H9 (cell line): ENCODE measurements around the gene BLVRB. TPM values are rescaled to one million over a fixed set of nuclear protein-coding genes. Genes with fewer than 3 reads are reported as not detected.

Experiments used
- DNase-seq: peaks from one replicate; pipeline ENCODE4 v3.0.0-alpha.2; 2017
- H2AFZ ChIP-seq: one replicate; pipeline ENCODE4 v1.6.1; 2013; ENCODE audit warnings: mild to moderate bottlenecking, low read length, control low read depth, moderate library complexity
- H2AK5ac ChIP-seq: 2 replicates; pipeline ENCODE4 v1.6.1; 2013; ENCODE audit warnings: low read length, control low read depth, mixed read lengths; ENCODE audit not compliant: insufficient read length
- H2BK120ac ChIP-seq: one replicate; pipeline ENCODE4 v1.6.1; 2013; ENCODE audit warnings: low read depth, mild to moderate bottlenecking, low read length, control low read depth, inconsistent platforms; ENCODE audit not compliant: poor library complexity, severe bottlenecking
- H2BK12ac ChIP-seq: 2 replicates; pipeline ENCODE4 v1.6.1; 2013; ENCODE audit warnings: low read length, control low read depth, mixed read lengths, low read depth; ENCODE audit not compliant: insufficient read length
- H2BK15ac ChIP-seq: 2 replicates; pipeline ENCODE4 v1.6.1; 2013; ENCODE audit warnings: low read depth, low read length, control low read depth
- H2BK20ac ChIP-seq: one replicate; pipeline ENCODE4 v1.6.1; 2013; ENCODE audit warnings: low read depth, mild to moderate bottlenecking, low read length, control low read depth, inconsistent platforms; ENCODE audit not compliant: poor library complexity, severe bottlenecking
- H2BK5ac ChIP-seq: 2 replicates; pipeline ENCODE4 v1.6.1; 2013; ENCODE audit warnings: low read length, control low read depth, mixed read lengths; ENCODE audit not compliant: insufficient read length
- H3K14ac ChIP-seq: 2 replicates; pipeline ENCODE4 v1.6.1; 2013; ENCODE audit warnings: low read length, control low read depth; ENCODE audit not compliant: insufficient read depth
- H3K18ac ChIP-seq: 2 replicates; pipeline ENCODE4 v1.6.1; 2013; ENCODE audit warnings: low read depth, mild to moderate bottlenecking, mixed read lengths, low read length, control low read depth; ENCODE audit not compliant: insufficient read length
- H3K23ac ChIP-seq: 2 replicates; pipeline ENCODE4 v1.6.1; 2013; ENCODE audit warnings: low read length, control low read depth, mixed read lengths, low read depth; ENCODE audit not compliant: insufficient read length
- H3K23me2 ChIP-seq: 2 replicates; pipeline ENCODE4 v1.6.1; 2013; ENCODE audit warnings: low read depth, mild to moderate bottlenecking, mixed read lengths, low read length, control low read depth; ENCODE audit not compliant: insufficient read length, poor library complexity, severe bottlenecking
- H3K27ac ChIP-seq: 2 replicates; pipeline ENCODE4 v1.5.1; 2013; ENCODE audit warnings: low read length, control low read depth, mixed read lengths, low read depth; ENCODE audit not compliant: insufficient read length
- H3K27me3 ChIP-seq: 2 replicates; pipeline ENCODE4 v1.6.1; 2013; ENCODE audit warnings: low read length, control low read depth, inconsistent platforms; ENCODE audit not compliant: insufficient read depth
- H3K4ac ChIP-seq: 2 replicates; pipeline ENCODE4 v1.6.1; 2013; ENCODE audit warnings: low read depth, mild to moderate bottlenecking, control low read depth, inconsistent platforms, low read length, moderate library complexity
- H3K4me1 ChIP-seq: 2 replicates; pipeline ENCODE4 v1.6.1; 2013; ENCODE audit warnings: low read length, control low read depth, inconsistent platforms; ENCODE audit not compliant: insufficient read depth
- H3K4me2 ChIP-seq: 2 replicates; pipeline ENCODE4 v1.6.1; 2013; ENCODE audit warnings: low read length, control low read depth, mixed read lengths; ENCODE audit not compliant: insufficient read length, insufficient read depth
- H3K56ac ChIP-seq: 2 replicates; pipeline ENCODE4 v1.6.1; 2013; ENCODE audit warnings: low read depth, mild to moderate bottlenecking, mixed read lengths, low read length, control low read depth; ENCODE audit not compliant: insufficient read length
- H3K79me1 ChIP-seq: 2 replicates; pipeline ENCODE4 v1.6.1; 2013; ENCODE audit warnings: low read depth, mild to moderate bottlenecking, moderate library complexity, low read length, control low read depth, inconsistent platforms; ENCODE audit not compliant: insufficient read depth, poor library complexity, severe bottlenecking
- H3K79me2 ChIP-seq: 2 replicates; pipeline ENCODE4 v1.6.1; 2013; ENCODE audit warnings: low read length, control low read depth, inconsistent platforms; ENCODE audit not compliant: insufficient read depth
- H3K9ac ChIP-seq: 2 replicates; pipeline ENCODE4 v1.6.1; 2013; ENCODE audit warnings: low read length, control low read depth, mixed read lengths; ENCODE audit not compliant: insufficient read length; ENCODE audit errors: extremely low read depth
- H3K9me3 ChIP-seq: one replicate; pipeline ENCODE4 v1.6.1; 2013; ENCODE audit warnings: low read depth, low read length, inconsistent platforms; ENCODE audit not compliant: control insufficient read depth
- H3T11ph ChIP-seq: one replicate; pipeline ENCODE4 v1.6.1; 2013; ENCODE audit warnings: mild to moderate bottlenecking, low read length, control low read depth, inconsistent platforms
- H4K20me1 ChIP-seq: one replicate; pipeline ENCODE4 v1.6.1; 2013; ENCODE audit not compliant: control insufficient read depth, insufficient read length, insufficient read depth
- H4K5ac ChIP-seq: 2 replicates; pipeline ENCODE4 v1.6.1; 2013; ENCODE audit warnings: low read depth, mild to moderate bottlenecking, mixed read lengths, low read length, control low read depth; ENCODE audit not compliant: insufficient read length
- H4K8ac ChIP-seq: replicated peaks from 2 replicates; pipeline ENCODE4 v1.6.1; 2013; ENCODE audit warnings: low read length, control low read depth, mixed read lengths, low read depth; ENCODE audit not compliant: insufficient read length
- H4K91ac ChIP-seq: 2 replicates; pipeline ENCODE4 v1.6.1; 2013; ENCODE audit warnings: low read depth, mild to moderate bottlenecking, moderate library complexity, mixed read lengths, low read length, control low read depth; ENCODE audit not compliant: insufficient read length
- H3K27ac Mint-ChIP-seq, 3 experiments: 2 replicates in 2 of 3; 3 replicates in 1 of 3; pipeline ENCODE4 v1.8.0; 2020 to 2021; ENCODE audit warnings: mixed read lengths in 3 of 3, mild to moderate bottlenecking in 1 of 3, moderate library complexity in 1 of 3
- H3K27me3 Mint-ChIP-seq: 2 replicates; pipeline ENCODE4 v1.8.0; 2021; ENCODE audit warnings: low read depth, mild to moderate bottlenecking, moderate library complexity, mixed read lengths
- H3K36me3 Mint-ChIP-seq, 3 experiments: 2 replicates in 2 of 3; 3 replicates in 1 of 3; pipeline ENCODE4 v1.8.0; 2020 to 2021; ENCODE audit warnings: low read depth in 3 of 3, mixed read lengths in 3 of 3; ENCODE audit not compliant: insufficient read depth in 1 of 3
- H3K4me1 Mint-ChIP-seq, 2 experiments: 2 replicates each; pipeline ENCODE4 v1.8.0; 2020; ENCODE audit warnings: mixed read lengths in 2 of 2
- H3K4me3 Mint-ChIP-seq, 2 experiments: 2 replicates in 1 of 2; 3 replicates in 1 of 2; pipeline ENCODE4 v1.8.0; 2020 to 2021; ENCODE audit warnings: mild to moderate bottlenecking in 2 of 2, mixed read lengths in 2 of 2, moderate library complexity in 1 of 2
- H3K9me3 Mint-ChIP-seq, 2 experiments: 2 replicates in 1 of 2; 3 replicates in 1 of 2; pipeline ENCODE4 v1.8.0; 2020; ENCODE audit warnings: mild to moderate bottlenecking in 2 of 2, mixed read lengths in 2 of 2, moderate library complexity in 1 of 2
- WGBS: extraction: QIAGEN DNeasy Blood & Tissue Kit; methylation state at CpG from one replicate; pipeline ENCODE4 v1.1.7; 2013; ENCODE audit warnings: missing lambda C conversion rate, low lambda C conversion rate, mixed read lengths; ENCODE audit not compliant: insufficient read length; ENCODE audit errors: extremely low coverage; 5-methylcytosine and 5-hydroxymethylcytosine counted together
- total RNA-seq: library from RNA; stranded (reverse); gene quantifications from 2 replicates; pipeline ENCODE4 v1.2.1, GENCODE V29; 2021
- TF ChIP-seq, protein P1 (sequence below): fragments of 200-600 bp; sonication (generic); conservative IDR thresholded peaks from 3 replicates; pipeline ENCODE4 v1.8.0; 2021; ENCODE audit warnings: antibody characterized with exemption, mild to moderate bottlenecking

The BLVRB gene
- total RNA-seq, 1 experiment from 2014 or later, result 27.9 TPM

- H2AFZ ChIP-seq, result no peak overlapping the region
- peak overlapping the region; percentile 79 to 83 for H3K4me3 Mint-ChIP-seq
These were observed 454 bp downstream of the BLVRB start for GRCh38 chr19:40465025-40465556.

More at GRCh38 chr19:40465025-40465556, 454 bp downstream of the BLVRB start:
- Histone ChIP-seq H3K79me2 (no peaks in the 10 kb centered on the region), H3K23ac (no peak overlapping the region), H3K14ac (no peak overlapping the region), H2BK12ac (no peak overlapping the region), H4K91ac (no peak overlapping the region), H3K79me1 (no peaks in the 10 kb centered on the region), H3K9ac (no peak overlapping the region), H3K56ac (no peak overlapping the region), H3K27me3 (peaks cover 11% of the 10 kb centered on the region; the same call in 1 of the 2 replicates), H3K4me2 (peak overlapping the region; percentile 62), H3K4ac (no peak overlapping the region), H3K27ac (no peak overlapping the region), H3T11ph (no peak overlapping the region), H4K20me1 (no peaks in the 10 kb centered on the region), H3K23me2 (no peaks in the 10 kb centered on the region), H4K5ac (no peak overlapping the region), H3K9me3 (no peaks in the 10 kb centered on the region), H3K18ac (no peak overlapping the region), H2AK5ac (no peak overlapping the region), H2BK120ac (no peak overlapping the region), H3K4me1 (no peaks in the 10 kb centered on the region; the same call in 1 of the 2 replicates), H4K8ac (no peak overlapping the region), H2BK5ac (no peak overlapping the region), H2BK20ac (no peak overlapping the region), H2BK15ac (no peak overlapping the region)
- Mint-ChIP-seq H3K4me1 (peaks cover 14 to 18% of the 10 kb centered on the region in 2 experiments), H3K27ac (peak overlapping the region; percentile 18 to 87 (median 30); a peak in 2 of 7 replicates), H3K36me3 (peaks cover 0 to 4% (median 0%) of the 10 kb centered on the region in 3 experiments; a peak in 1 of 7 replicates), H3K9me3 (peaks cover 0 to 5% of the 10 kb centered on the region in 2 experiments; a peak in 3 of 5 replicates), H3K27me3 (peaks cover 41% of the 10 kb centered on the region)
- no CpG with 5 or more reads among the region's 11 CpGs for WGBS
- TF ChIP-seq, protein P1, sequence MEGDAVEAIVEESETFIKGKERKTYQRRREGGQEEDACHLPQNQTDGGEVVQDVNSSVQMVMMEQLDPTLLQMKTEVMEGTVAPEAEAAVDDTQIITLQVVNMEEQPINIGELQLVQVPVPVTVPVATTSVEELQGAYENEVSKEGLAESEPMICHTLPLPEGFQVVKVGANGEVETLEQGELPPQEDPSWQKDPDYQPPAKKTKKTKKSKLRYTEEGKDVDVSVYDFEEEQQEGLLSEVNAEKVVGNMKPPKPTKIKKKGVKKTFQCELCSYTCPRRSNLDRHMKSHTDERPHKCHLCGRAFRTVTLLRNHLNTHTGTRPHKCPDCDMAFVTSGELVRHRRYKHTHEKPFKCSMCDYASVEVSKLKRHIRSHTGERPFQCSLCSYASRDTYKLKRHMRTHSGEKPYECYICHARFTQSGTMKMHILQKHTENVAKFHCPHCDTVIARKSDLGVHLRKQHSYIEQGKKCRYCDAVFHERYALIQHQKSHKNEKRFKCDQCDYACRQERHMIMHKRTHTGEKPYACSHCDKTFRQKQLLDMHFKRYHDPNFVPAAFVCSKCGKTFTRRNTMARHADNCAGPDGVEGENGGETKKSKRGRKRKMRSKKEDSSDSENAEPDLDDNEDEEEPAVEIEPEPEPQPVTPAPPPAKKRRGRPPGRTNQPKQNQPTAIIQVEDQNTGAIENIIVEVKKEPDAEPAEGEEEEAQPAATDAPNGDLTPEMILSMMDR, result no peak
- DNase-seq, result no peak
